Lower leg skin (tissue), 4 donors: ENCODE measurements around the gene HNF4A. TPM values are rescaled to one million over a fixed set of nuclear protein-coding genes. Genes with fewer than 3 reads are reported as not detected.

Experiments used
- DNase-seq, 2 donors: peaks; one replicate each; pipeline ENCODE4 v3.0.0-alpha.2; 2019; ENCODE audit warnings: low spot score in 2 of 2
- H3K4me3 ChIP-seq: fragments of 200-600 bp; sonication (generic); 2 replicates; pipeline ENCODE4 v1.5.1; 2017; ENCODE audit warnings: mild to moderate bottlenecking, low read depth; ENCODE audit not compliant: poor library complexity, severe bottlenecking
- CTCF ChIP-seq, 3 donors: fragments of 450-650 bp; IDR thresholded peaks; one replicate each; pipeline ENCODE4 v1.5.1; 2016; ENCODE audit warnings: antibody characterized with exemption in 3 of 3, mild to moderate bottlenecking in 3 of 3, moderate library complexity in 2 of 3
- POLR2A ChIP-seq, 2 donors: fragments of 450-650 bp; IDR thresholded peaks; one replicate each; pipeline ENCODE4 v1.6.1; 2016 to 2017; ENCODE audit warnings: antibody characterized with exemption in 2 of 2, mild to moderate bottlenecking in 1 of 2, moderate library complexity in 1 of 2
- WGBS, 2 donors: methylation state at CpG; one replicate each; pipeline ENCODE4 v1.1.5; 2018; 5-methylcytosine and 5-hydroxymethylcytosine counted together
- intact Hi-C: fragments of 100-400 bp; cut with DNase I; formaldehyde crosslinking; loops from one replicate; pipeline ENCODE4 v1.15.0; 2023; ENCODE audit warnings: low total_unique reads
- microRNA-seq, 2 donors: library from miRNA; unstranded; fragments of <30 nt; microRNA quantifications; one replicate each; pipeline ENCODE4, GENCODE V29; 2016; ENCODE audit warnings: borderline replicate concordance in 2 of 2, borderline number of aligned reads in 1 of 2
- total RNA-seq, 4 donors: library from RNA; depleted of rRNA; stranded (reverse); fragments of >200 nt; gene quantifications; one replicate each; pipeline ENCODE4 v1.1.0, GENCODE V29; 2016

The HNF4A gene
- total RNA-seq, 4 donors from 2014 or later, result not detected

- no peak for DNase-seq
- WGBS, 2 donors, result 62 to 80% methylated on average over 6 of the region's 6 CpGs
- TF ChIP-seq CTCF (IDR thresholded peaks at IDR 0.05), result no peak
- no peak for TF ChIP-seq POLR2A (IDR thresholded peaks at IDR 0.05)
- intact Hi-C loops, result no loop called here
- H3K4me3 ChIP-seq, result no peak overlapping the region
Observed at GRCh38 chr20:44481719-44482416, 126.4 kb downstream of the HNF4A start.

- intact Hi-C loops, result no loop called here
- no peak for DNase-seq
- TF ChIP-seq POLR2A (IDR thresholded peaks at IDR 0.05), result no peak
- TF ChIP-seq CTCF (IDR thresholded peaks at IDR 0.05), result no peak
- WGBS, 2 donors, result 93% methylated on average over 5 of the region's 5 CpGs
- no peak overlapping the region for H3K4me3 ChIP-seq
Observed at GRCh38 chr20:44483112-44483511, 127.6 kb downstream of the HNF4A start.

Small RNA genes within 50 kb of the gene (microRNA-seq; reads per million reads assigned to microRNA genes)
- 0 reads per million in 2 donors for gene MIR3646

Other genes with a start within 250 kb of the HNF4A start
- 10 to 100 TPM in 1 of 4 donors, 1 to 10 TPM in 3; 1.5 to 10.9 (median 5.6) TPM for gene JPH2, start 168.5 kb upstream of the HNF4A start, total RNA-seq
- gene OSER1, start 144.9 kb upstream of the HNF4A start, total RNA-seq, result 10 to 100 TPM; 41.2 to 49.6 (median 46.8) TPM
- under 1 TPM in 1 of 4 donors, not detected in 3; 0.91 TPM for gene GDAP1L1, start 108.4 kb upstream of the HNF4A start, total RNA-seq
- 10 to 100 TPM in 1 of 4 donors, 1 to 10 TPM in 3; 7.6 to 13.0 (median 9.5) TPM for gene FITM2, start 44.5 kb upstream of the HNF4A start, total RNA-seq
- not detected for gene R3HDML, start 18.7 kb upstream of the HNF4A start, total RNA-seq
- 10 to 100 TPM; 27.1 to 36.8 (median 31.7) TPM for gene TTPAL, start 120.2 kb downstream of the HNF4A start, total RNA-seq
- 100 to 1,000 TPM; 102 to 142 (median 124) TPM for gene SERINC3, start 166.4 kb downstream of the HNF4A start, total RNA-seq
- 10 to 100 TPM; 21.5 to 42.6 (median 28.2) TPM for gene PKIG, start 226.9 kb downstream of the HNF4A start, total RNA-seq